BLaER1 treated with 17β-estradiol and CSF1 and Interleukin-3, amounts not matched to agents 10 nM and 100 nM (cell line): ENCODE results near the gene MTMR2.

Experiments used
- H3K27ac ChIP-seq, 11 experiments: shearing (Covaris generic); formaldehyde crosslinking; 2 replicates each; pipeline ENCODE4 v1.8.1; 2022
- H3K27me3 ChIP-seq, 11 experiments: shearing (Covaris generic); formaldehyde crosslinking; 2 replicates each; pipeline ENCODE4 v1.8.1; 2022
- H3K36me3 ChIP-seq, 11 experiments: shearing (Covaris generic); formaldehyde crosslinking; 2 replicates each; pipeline ENCODE4 v1.8.1; 2022
- H3K4me1 ChIP-seq, 10 experiments: shearing (Covaris generic); formaldehyde crosslinking; 2 replicates each; pipeline ENCODE4 v1.8.1; 2022
- H3K4me2 ChIP-seq, 11 experiments: shearing (Covaris generic); formaldehyde crosslinking; 2 replicates each; pipeline ENCODE4 v1.8.1; 2022
- H3K4me3 ChIP-seq, 10 experiments: shearing (Covaris generic); formaldehyde crosslinking; 2 replicates each; pipeline ENCODE4 v1.8.1; 2022
- H3K9ac ChIP-seq, 11 experiments: shearing (Covaris generic); formaldehyde crosslinking; 2 replicates each; pipeline ENCODE4 v1.8.1; 2022
- H3K9me3 ChIP-seq, 11 experiments: shearing (Covaris generic); formaldehyde crosslinking; replicated peaks in 1 of 11; 2 replicates each; pipeline ENCODE4 v1.8.1; 2022
- H4K20me1 ChIP-seq, 11 experiments: shearing (Covaris generic); formaldehyde crosslinking; 2 replicates each; pipeline ENCODE4 v1.8.1; 2022
- Cebpa-rat ChIP-seq, 11 experiments: shearing (Covaris generic); IDR thresholded peaks; 2 replicates each; pipeline ENCODE4 v1.8.1; 2022

Gene MTMR2

DNA sequence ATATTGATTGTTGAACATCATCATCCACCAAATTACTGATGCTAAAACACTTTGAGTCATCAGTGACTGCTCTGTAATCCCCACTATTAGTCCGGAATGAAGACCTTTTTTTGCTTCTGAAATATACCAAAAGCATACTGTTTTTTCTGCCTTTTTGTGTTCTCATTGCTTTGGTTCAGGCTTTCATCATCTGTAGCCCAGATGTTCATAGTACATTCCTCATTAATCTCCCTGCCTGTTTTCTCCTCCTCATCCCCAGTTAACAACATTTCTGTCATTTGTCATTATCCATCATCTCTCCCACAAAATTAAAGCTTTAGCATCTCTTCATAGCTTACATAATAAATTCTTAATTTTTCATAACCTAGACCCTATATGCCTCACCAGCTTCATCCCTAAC is 124.4 kb downstream of the MTMR2 start:
- no peaks in the 10 kb centered on the region for H3K9me3 ChIP-seq
- peaks cover 32 to 61% (median 53%) of the 10 kb centered on the region in 11 experiments for H3K36me3 ChIP-seq
- no peaks in the 10 kb centered on the region for H3K4me1 ChIP-seq
- no peak overlapping the region for H3K9ac ChIP-seq
- no peak overlapping the region for H3K4me3 ChIP-seq
- no peak overlapping the region for H3K27ac ChIP-seq
- H3K27me3 ChIP-seq, result no peaks in the 10 kb centered on the region
- no peak for TF ChIP-seq Cebpa-rat (IDR thresholded peaks at IDR 0.05)
- H3K4me2 ChIP-seq, result no peak overlapping the region
- H4K20me1 ChIP-seq, result peaks cover 0 to 15% (median 3%) of the 10 kb centered on the region in 11 experiments; a peak in 5 of 22 replicates

DNA sequence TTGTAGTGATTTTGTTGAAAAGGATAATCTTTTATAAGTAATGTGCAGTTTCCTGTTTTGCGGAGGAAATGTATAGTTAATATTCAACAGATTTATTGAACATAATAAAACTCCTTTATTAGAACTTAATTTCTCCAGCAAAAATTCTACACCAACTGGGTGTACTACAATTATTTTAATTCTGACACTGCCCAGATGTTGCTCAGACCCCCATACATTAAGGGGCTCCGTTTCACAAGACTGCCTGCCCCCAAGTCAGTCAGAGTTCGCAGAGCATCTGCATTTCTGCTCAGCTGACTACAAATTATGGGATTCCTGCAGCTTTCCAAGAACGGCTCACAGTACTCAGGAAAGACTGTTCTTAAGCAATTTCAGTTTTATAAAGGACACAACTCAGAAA is 127.4 kb downstream of the MTMR2 start:
- Histone ChIP-seq H3K9me3 (no peaks in the 10 kb centered on the region), H3K9ac (no peak overlapping the region), H3K4me1 (peaks cover 9 to 16% (median 14%) of the 10 kb centered on the region in 10 experiments), H3K36me3 (peaks cover 21 to 38% (median 28%) of the 10 kb centered on the region in 11 experiments), H3K4me2 (no peak overlapping the region), H3K27me3 (no peaks in the 10 kb centered on the region), H3K4me3 (no peak overlapping the region), H3K27ac (no peak overlapping the region), H4K20me1 (peaks cover 0 to 34% (median 3%) of the 10 kb centered on the region in 11 experiments; a peak in 5 of 22 replicates)
- TF ChIP-seq Cebpa-rat (IDR thresholded peaks at IDR 0.05), result no peak

DNA sequence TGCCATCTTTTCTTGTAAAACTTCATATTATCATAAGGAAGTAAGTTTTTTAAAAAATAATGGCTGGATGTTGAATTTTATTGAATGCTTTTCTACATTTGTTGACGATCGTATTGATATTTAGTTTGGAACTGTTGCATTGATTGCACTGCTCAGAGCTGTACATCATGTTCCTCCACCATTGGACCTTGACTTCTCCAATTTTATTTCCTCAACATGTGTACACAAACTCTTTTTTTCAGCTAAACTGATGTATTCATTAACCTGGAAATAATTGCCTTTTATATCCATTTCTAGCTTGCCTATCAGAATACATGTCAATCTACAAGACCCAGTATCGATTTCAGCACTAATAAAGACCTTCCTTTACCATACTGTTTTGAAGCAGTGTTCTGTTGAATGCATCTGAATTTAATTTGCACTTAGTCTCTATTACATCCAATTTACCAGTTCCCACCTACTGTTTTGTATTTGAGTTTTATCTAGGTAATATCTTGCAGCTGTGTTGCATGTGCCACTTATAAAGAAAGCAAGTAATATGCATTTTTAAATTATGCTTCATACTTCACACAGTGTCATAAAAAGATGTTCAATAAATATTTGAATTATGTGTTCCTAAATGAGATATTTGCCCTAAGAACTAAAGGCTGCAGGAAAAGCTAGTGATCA is 128.1 kb downstream of the MTMR2 start:
- Histone ChIP-seq H3K4me1 (peaks cover 14 to 21% (median 18%) of the 10 kb centered on the region in 10 experiments), H3K4me3 (no peak overlapping the region), H3K9me3 (no peaks in the 10 kb centered on the region), H3K27me3 (no peaks in the 10 kb centered on the region), H3K27ac (no peak overlapping the region), H3K4me2 (no peak overlapping the region), H3K9ac (no peak overlapping the region), H3K36me3 (peaks cover 16 to 31% (median 24%) of the 10 kb centered on the region in 11 experiments), H4K20me1 (peaks cover 0 to 38% (median 3%) of the 10 kb centered on the region in 11 experiments; a peak in 5 of 22 replicates)
- no peak for TF ChIP-seq Cebpa-rat (IDR thresholded peaks at IDR 0.05)

DNA sequence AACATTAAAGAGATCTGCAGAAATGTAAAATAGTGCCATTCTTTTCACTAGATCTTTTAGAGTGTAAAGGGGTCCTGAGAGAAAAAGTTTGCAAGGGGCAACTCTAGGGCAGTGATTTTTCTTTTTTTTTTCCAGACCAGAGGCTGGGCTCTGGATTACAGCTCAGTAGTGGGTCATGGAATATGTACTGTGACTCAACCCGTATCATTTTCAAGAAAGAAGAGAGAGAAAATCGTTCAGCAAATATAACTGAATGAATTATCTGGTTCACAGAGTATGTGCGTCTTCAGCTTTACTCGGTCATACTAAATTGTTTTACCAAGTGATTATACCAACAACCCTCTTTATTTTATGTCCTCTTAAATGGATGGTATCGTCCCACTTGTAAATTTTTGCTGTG is 129.8 kb downstream of the MTMR2 start:
- H3K9ac ChIP-seq, result no peak overlapping the region

DNA sequence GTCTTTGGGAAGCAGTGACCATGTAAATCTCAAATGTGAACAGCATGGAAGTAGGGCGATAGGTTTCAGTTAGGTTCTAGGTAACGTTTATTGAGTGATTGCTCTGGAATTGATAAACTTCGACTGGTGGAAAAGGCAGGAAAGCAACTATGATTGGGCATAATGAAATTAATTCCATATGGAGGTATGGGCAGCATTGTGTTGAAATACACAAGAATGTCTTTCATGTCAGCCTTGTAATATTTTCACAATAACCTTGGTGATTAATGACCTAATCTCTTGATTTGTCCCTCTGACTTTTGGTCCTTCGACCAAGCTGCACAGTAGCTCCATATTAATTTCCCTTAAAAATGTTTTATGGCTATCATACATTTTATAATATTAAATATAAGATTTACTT is 130.8 kb downstream of the MTMR2 start:
- Histone ChIP-seq H3K4me1 (peaks cover 19 to 27% (median 23%) of the 10 kb centered on the region in 10 experiments), H3K9me3 (no peaks in the 10 kb centered on the region), H3K4me2 (peak overlapping the region in 1 of 11 experiments; percentile 77; a peak in 3 of 22 replicates), H3K9ac (no peak overlapping the region), H3K4me3 (no peak overlapping the region), H3K27ac (no peak overlapping the region), H4K20me1 (peaks cover 0 to 38% (median 3%) of the 10 kb centered on the region in 11 experiments; a peak in 5 of 22 replicates), H3K27me3 (no peaks in the 10 kb centered on the region), H3K36me3 (peaks cover 0 to 11% (median 5%) of the 10 kb centered on the region in 11 experiments; a peak in 6 of 22 replicates)
- TF ChIP-seq Cebpa-rat (IDR thresholded peaks at IDR 0.05), result no peak

More for the DNA sequence above, 129.8 kb downstream of the MTMR2 start:
- H3K36me3 ChIP-seq, result peaks cover under 1 to 14% (median 7%) of the 10 kb centered on the region in 11 experiments; a peak in 17 of 22 replicates
- H3K27ac ChIP-seq, result no peak overlapping the region
- H3K4me3 ChIP-seq, result no peak overlapping the region
- no peaks in the 10 kb centered on the region for H3K27me3 ChIP-seq
- H3K4me2 ChIP-seq, result no peak overlapping the region
- TF ChIP-seq Cebpa-rat (IDR thresholded peaks at IDR 0.05), result no peak
- H4K20me1 ChIP-seq, result peaks cover 0 to 38% (median 3%) of the 10 kb centered on the region in 11 experiments; a peak in 5 of 22 replicates
- peaks cover 14 to 21% (median 18%) of the 10 kb centered on the region in 10 experiments for H3K4me1 ChIP-seq
- H3K9me3 ChIP-seq, result no peaks in the 10 kb centered on the region

DNA sequence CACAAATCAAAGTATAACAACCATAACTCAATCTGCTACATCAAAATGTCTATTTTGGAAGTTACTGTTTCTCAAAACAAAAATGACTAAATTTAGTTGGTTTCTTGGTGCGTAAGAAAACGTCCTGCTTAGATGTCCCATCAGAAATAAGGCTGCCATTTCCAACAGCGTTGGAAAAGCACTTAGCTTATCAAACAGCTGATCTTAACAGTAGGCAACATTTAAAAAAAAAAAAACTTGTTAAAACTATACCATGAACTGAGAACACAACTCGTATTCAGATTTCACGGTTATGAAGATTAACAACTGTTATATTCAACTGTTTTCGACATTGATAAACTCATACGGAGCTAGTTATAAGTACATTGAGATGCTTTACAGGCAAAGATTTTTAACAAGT is 131.2 kb downstream of the MTMR2 start:
- TF ChIP-seq Cebpa-rat (IDR thresholded peaks at IDR 0.05), result no peak
- Histone ChIP-seq H3K27me3 (no peaks in the 10 kb centered on the region), H3K27ac (no peak overlapping the region), H3K4me1 (peaks cover 24 to 31% (median 27%) of the 10 kb centered on the region in 10 experiments), H4K20me1 (peaks cover 0 to 38% (median 3%) of the 10 kb centered on the region in 11 experiments; a peak in 5 of 22 replicates), H3K4me3 (peak overlapping the region in 1 of 10 experiments; percentile 97; a peak in 2 of 20 replicates), H3K9ac (no peak overlapping the region), H3K4me2 (peak overlapping the region in 10 of 11 experiments; percentile 77 to 95 (median 92); a peak in 17 of 22 replicates), H3K9me3 (no peaks in the 10 kb centered on the region), H3K36me3 (peaks cover 0 to 14% (median 5%) of the 10 kb centered on the region in 11 experiments; a peak in 7 of 22 replicates)

DNA sequence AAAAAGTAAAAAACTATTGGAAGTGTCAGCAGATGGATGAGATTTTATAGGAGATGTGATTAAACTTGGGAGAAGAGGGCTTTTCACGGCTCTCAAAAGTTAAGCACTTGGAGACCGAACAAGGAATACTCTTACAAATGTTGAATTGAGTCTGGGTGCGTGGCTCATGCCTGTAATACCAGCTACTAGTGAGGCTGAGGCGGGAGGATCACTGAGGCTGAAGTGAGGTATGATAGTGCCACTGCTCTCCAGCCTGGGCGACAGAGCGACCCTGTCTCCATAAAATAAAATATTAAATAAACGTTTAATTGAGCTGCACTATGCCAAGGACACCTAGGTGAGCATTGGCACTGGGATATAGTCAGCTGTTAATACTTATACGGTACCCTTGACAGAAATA is 131.7 kb downstream of the MTMR2 start:
- H3K4me3 ChIP-seq, result peak overlapping the region in 4 of 10 experiments; percentile 89 to 99 (median 94); a peak in 4 of 20 replicates
- H3K27ac ChIP-seq, result no peak overlapping the region
- H3K4me2 ChIP-seq, result peak overlapping the region; percentile 77 to 95 (median 91); a peak in 21 of 22 replicates
- no peaks in the 10 kb centered on the region for H3K9me3 ChIP-seq
- no peaks in the 10 kb centered on the region for H3K27me3 ChIP-seq
- peak overlapping the region in 2 of 11 experiments; percentile 88 to 92; a peak in 3 of 22 replicates for H3K9ac ChIP-seq
- H4K20me1 ChIP-seq, result peaks cover 0 to 38% (median 3%) of the 10 kb centered on the region in 11 experiments; a peak in 5 of 22 replicates
- no peak for TF ChIP-seq Cebpa-rat (IDR thresholded peaks at IDR 0.05)
- H3K4me1 ChIP-seq, result peaks cover 24 to 36% (median 28%) of the 10 kb centered on the region in 10 experiments
- H3K36me3 ChIP-seq, result peaks cover under 1 to 19% (median 8%) of the 10 kb centered on the region in 11 experiments; a peak in 16 of 22 replicates

DNA sequence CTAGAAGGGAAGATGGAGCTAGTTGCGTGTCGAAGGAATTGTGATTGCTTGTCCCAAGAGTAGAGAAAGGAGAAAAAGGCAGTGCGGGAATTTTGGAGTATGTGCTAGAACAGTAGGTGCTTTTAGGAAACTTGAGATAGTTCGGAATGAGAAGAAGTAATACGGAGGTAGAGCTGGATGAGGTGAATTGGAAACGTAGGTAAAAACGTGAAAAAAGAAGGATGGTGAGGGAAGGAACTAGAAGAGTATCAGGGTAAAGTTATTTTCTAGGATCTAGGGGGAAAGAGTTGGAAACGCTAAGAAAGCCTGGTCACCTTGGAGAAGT is 132.2 kb downstream of the MTMR2 start:
- Histone ChIP-seq H3K9me3 (no peaks in the 10 kb centered on the region), H3K4me2 (peak overlapping the region; percentile 77 to 95 (median 91)), H3K27me3 (no peaks in the 10 kb centered on the region), H3K4me1 (peaks cover 24 to 36% (median 28%) of the 10 kb centered on the region in 10 experiments), H3K36me3 (peaks cover 6 to 24% (median 12%) of the 10 kb centered on the region in 11 experiments; a peak in 16 of 22 replicates), H3K4me3 (peak overlapping the region; percentile 75 to 99 (median 92)), H4K20me1 (peaks cover 0 to 37% (median 3%) of the 10 kb centered on the region in 11 experiments; a peak in 5 of 22 replicates), H3K9ac (peak overlapping the region in 10 of 11 experiments; percentile 87 to 99 (median 93); a peak in 19 of 22 replicates), H3K27ac (peak overlapping the region in 6 of 11 experiments; percentile 90 to 97 (median 92); a peak in 7 of 22 replicates)
- TF ChIP-seq Cebpa-rat (IDR thresholded peaks at IDR 0.05), result no peak
